ENCODE data around the gene PRKRIP1.

The PRKRIP1 gene

GRCh38 chr7:102415685-102416225 is 19.6 kb downstream of the PRKRIP1 start:
- TF ChIP-seq CTCF (IDR thresholded peaks at IDR 0.05; ENCODE audit: extremely low read depth, insufficient read depth, missing control alignments), result no peak
- in situ Hi-C loops (cut with MboI; ENCODE audit: low pct_unique_long_range_greater_than_20kb, low sequenced_read_pairs, unreplicated experiment), result no loop called here
- DNase-seq (ENCODE audit: low spot score), result no peak

GRCh38 chr7:102416406-102416805 is 20.2 kb downstream of the PRKRIP1 start:
- no peak for DNase-seq (ENCODE audit: low spot score)
- TF ChIP-seq CTCF (IDR thresholded peaks at IDR 0.05; ENCODE audit: extremely low read depth, insufficient read depth, missing control alignments), result no peak
- in situ Hi-C loops (cut with MboI; ENCODE audit: low pct_unique_long_range_greater_than_20kb, low sequenced_read_pairs, unreplicated experiment), result no loop called here

GRCh38 chr7:102417105-102417504 is 20.9 kb downstream of the PRKRIP1 start:
- in situ Hi-C loops (cut with MboI; ENCODE audit: low pct_unique_long_range_greater_than_20kb, low sequenced_read_pairs, unreplicated experiment), result no loop called here

GRCh38 chr7:102418592-102418991 is 22.4 kb downstream of the PRKRIP1 start:
- no peak for DNase-seq (ENCODE audit: low spot score)
- TF ChIP-seq CTCF (IDR thresholded peaks at IDR 0.05; ENCODE audit: extremely low read depth, insufficient read depth, missing control alignments), result no peak
- in situ Hi-C loops (cut with MboI; ENCODE audit: low pct_unique_long_range_greater_than_20kb, low sequenced_read_pairs, unreplicated experiment), result no loop called here

More at GRCh38 chr7:102417105-102417504, 20.9 kb downstream of the PRKRIP1 start:
- TF ChIP-seq CTCF (IDR thresholded peaks at IDR 0.05; ENCODE audit: extremely low read depth, insufficient read depth, missing control alignments), result no peak
- DNase-seq (ENCODE audit: low spot score), result no peak

GRCh38 chr7:102421706-102422240 is 25.6 kb downstream of the PRKRIP1 start:
- DNase-seq (ENCODE audit: low spot score), result no peak
- in situ Hi-C loops (cut with MboI; ENCODE audit: low pct_unique_long_range_greater_than_20kb, low sequenced_read_pairs, unreplicated experiment), result no loop called here
- no peak for TF ChIP-seq CTCF (IDR thresholded peaks at IDR 0.05; ENCODE audit: extremely low read depth, insufficient read depth, missing control alignments)

- in situ Hi-C loops (cut with MboI; ENCODE audit: low pct_unique_long_range_greater_than_20kb, low sequenced_read_pairs, unreplicated experiment), result no loop called here
- DNase-seq (ENCODE audit: low spot score), result no peak
- no peak for TF ChIP-seq CTCF (IDR thresholded peaks at IDR 0.05; ENCODE audit: extremely low read depth, insufficient read depth, missing control alignments)
These were observed 28.0 kb downstream of the PRKRIP1 start for GRCh38 chr7:102424129-102424551.
